LNCaP clone FGC (cell line): ENCODE data around the gene RNF32.

ENCODE experiments used
- DNase-seq: peaks from one replicate; pipeline ENCODE4 v3.0.0-alpha.2; 2011; ENCODE audit warnings: low read depth
- H3K4me3 ChIP-seq: 2 replicates; pipeline ENCODE4 v1.5.1; 2011; ENCODE audit warnings: mild to moderate bottlenecking, low read depth, low read length, control low read depth
- CTCF ChIP-seq: IDR thresholded peaks from 2 replicates; pipeline ENCODE4 v1.5.1; 2012; ENCODE audit warnings: mild to moderate bottlenecking; ENCODE audit not compliant: control insufficient read depth, insufficient read depth; ENCODE audit errors: extremely low read depth

Gene RNF32

GRCh38 chr7:156722043-156722826 lies 81.7 kb downstream of the RNF32 start:
- DNase-seq, result no peak
- H3K4me3 ChIP-seq, result no peak overlapping the region

GRCh38 chr7:156725073-156725472 lies 84.5 kb downstream of the RNF32 start:
- no peak for TF ChIP-seq CTCF
- peak; percentile 99 for DNase-seq
- no peak overlapping the region for H3K4me3 ChIP-seq

More at GRCh38 chr7:156722043-156722826, 81.7 kb downstream of the RNF32 start:
- no peak for TF ChIP-seq CTCF

GRCh38 chr7:156725936-156726335 lies 85.4 kb downstream of the RNF32 start:
- DNase-seq, result no peak
- no peak overlapping the region for H3K4me3 ChIP-seq
- no peak for TF ChIP-seq CTCF
